Esophagus squamous epithelium (tissue), 4 donors: ENCODE data around the gene KLF6.

Experiments
- POLR2A ChIP-seq, 4 donors: fragments of 450-650 bp; IDR thresholded peaks; one replicate each; pipeline ENCODE4 v1.6.1; 2017; ENCODE audit warnings: antibody characterized with exemption in 4 of 4, mild to moderate bottlenecking in 4 of 4, moderate library complexity in 3 of 4
- TF ChIP-seq, protein P1 (sequence below), 6 experiments: fragments of 450-650 bp in 4 of 6; fragments of 200-600 bp in 2 of 6; sonication (generic) in 2 of 6; IDR thresholded peaks; one replicate each; pipeline ENCODE4 v1.5.1; 2016 to 2019; ENCODE audit warnings: antibody characterized with exemption in 6 of 6, mild to moderate bottlenecking in 4 of 6, moderate library complexity in 4 of 6

DNA sequence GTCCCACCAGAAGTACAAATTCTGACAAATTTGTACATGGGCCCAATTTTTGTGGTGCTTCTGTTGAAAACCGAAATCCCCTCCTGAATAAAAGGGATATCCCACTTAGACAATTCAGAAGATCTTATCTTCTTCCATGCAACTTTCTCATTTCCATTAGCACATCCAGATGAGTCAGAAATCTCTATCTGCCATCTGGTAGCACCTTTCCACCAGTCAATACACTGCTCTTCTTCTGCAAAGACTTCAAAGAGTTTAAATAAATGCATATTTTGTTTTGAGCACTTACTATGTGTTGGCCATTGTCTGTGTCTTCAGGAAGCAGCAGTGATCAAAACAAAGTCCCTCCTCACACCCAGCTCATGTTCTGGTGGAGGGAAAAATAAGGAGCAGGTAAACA, 12.7 kb upstream of the KLF6 start:
- TF ChIP-seq, protein P1, sequence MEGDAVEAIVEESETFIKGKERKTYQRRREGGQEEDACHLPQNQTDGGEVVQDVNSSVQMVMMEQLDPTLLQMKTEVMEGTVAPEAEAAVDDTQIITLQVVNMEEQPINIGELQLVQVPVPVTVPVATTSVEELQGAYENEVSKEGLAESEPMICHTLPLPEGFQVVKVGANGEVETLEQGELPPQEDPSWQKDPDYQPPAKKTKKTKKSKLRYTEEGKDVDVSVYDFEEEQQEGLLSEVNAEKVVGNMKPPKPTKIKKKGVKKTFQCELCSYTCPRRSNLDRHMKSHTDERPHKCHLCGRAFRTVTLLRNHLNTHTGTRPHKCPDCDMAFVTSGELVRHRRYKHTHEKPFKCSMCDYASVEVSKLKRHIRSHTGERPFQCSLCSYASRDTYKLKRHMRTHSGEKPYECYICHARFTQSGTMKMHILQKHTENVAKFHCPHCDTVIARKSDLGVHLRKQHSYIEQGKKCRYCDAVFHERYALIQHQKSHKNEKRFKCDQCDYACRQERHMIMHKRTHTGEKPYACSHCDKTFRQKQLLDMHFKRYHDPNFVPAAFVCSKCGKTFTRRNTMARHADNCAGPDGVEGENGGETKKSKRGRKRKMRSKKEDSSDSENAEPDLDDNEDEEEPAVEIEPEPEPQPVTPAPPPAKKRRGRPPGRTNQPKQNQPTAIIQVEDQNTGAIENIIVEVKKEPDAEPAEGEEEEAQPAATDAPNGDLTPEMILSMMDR (IDR thresholded peaks at IDR 0.05), result no peak
- no peak for TF ChIP-seq POLR2A (IDR thresholded peaks at IDR 0.05)
